Activated CD8-positive, alpha-beta memory T cell treated with anti-CD3 and anti-CD28 coated beads for 4 hours (primary cell): ENCODE data around the gene ARMC9.
"Not testable (repeated sequence)": the region's sequence is repeated elsewhere in the genome, so short reads cannot be mapped to it uniquely, and the experiment has no call there.

Experiments used
- DNase-seq, 2 donors: peaks; one replicate each; pipeline ENCODE4 v3.0.0-alpha.2; 2020; ENCODE audit warnings: low read depth in 2 of 2

ARMC9 gene

GRCh38 chr2:231241755-231242507 lies 43.5 kb downstream of the ARMC9 start:
- DNase-seq = no peak

GRCh38 chr2:231243866-231244265 lies 45.4 kb downstream of the ARMC9 start:
- no peak for DNase-seq

GRCh38 chr2:231244382-231245248 lies 46.2 kb downstream of the ARMC9 start:
- DNase-seq = no peak

GRCh38 chr2:231245249-231246094 lies 47.0 kb downstream of the ARMC9 start:
- DNase-seq = no peak

- no peak for DNase-seq
Observed at GRCh38 chr2:231246171-231246842, 47.9 kb downstream of the ARMC9 start.

GRCh38 chr2:231250146-231250545 lies 51.7 kb downstream of the ARMC9 start:
- no peak for DNase-seq

- DNase-seq = no peak
Observed at GRCh38 chr2:231250698-231251097, 52.3 kb downstream of the ARMC9 start.

- not testable (repeated sequence) for DNase-seq
Observed at GRCh38 chr2:231253292-231253691, 54.9 kb downstream of the ARMC9 start.

GRCh38 chr2:231256494-231256893 lies 58.1 kb downstream of the ARMC9 start:
- DNase-seq = no peak

- DNase-seq = no peak
Observed at GRCh38 chr2:231257763-231258162, 59.3 kb downstream of the ARMC9 start.

GRCh38 chr2:231258701-231259100 lies 60.3 kb downstream of the ARMC9 start:
- DNase-seq = no peak

- no peak for DNase-seq
Observed at GRCh38 chr2:231259104-231259503, 60.7 kb downstream of the ARMC9 start.

GRCh38 chr2:231260442-231261208 lies 62.2 kb downstream of the ARMC9 start:
- DNase-seq = no peak

- no peak for DNase-seq
Observed at GRCh38 chr2:231263118-231263831, 64.8 kb downstream of the ARMC9 start.

GRCh38 chr2:231270221-231271114 lies 72.0 kb downstream of the ARMC9 start:
- DNase-seq = no peak

GRCh38 chr2:231272991-231273390 lies 74.6 kb downstream of the ARMC9 start:
- no peak for DNase-seq

- no peak for DNase-seq
Observed at GRCh38 chr2:231276987-231277386, 78.6 kb downstream of the ARMC9 start.

- no peak for DNase-seq
Observed at GRCh38 chr2:231277962-231278361, 79.5 kb downstream of the ARMC9 start.

- no peak for DNase-seq
Observed at GRCh38 chr2:231278868-231279267, 80.4 kb downstream of the ARMC9 start.
